WTC11 (cell line): ENCODE data around the gene KBTBD13.

Source experiments
- ESRRA ChIP-seq: sonication (generic); formaldehyde crosslinking; IDR thresholded peaks from 2 replicates; pipeline ENCODE4 v1.8.1; 2022; ENCODE audit warnings: mild to moderate bottlenecking, missing genetic modification reagents, borderline replicate concordance
- JUN ChIP-seq: sonication (generic); formaldehyde crosslinking; IDR thresholded peaks from 2 replicates; pipeline ENCODE4 v1.8.0; 2023; ENCODE audit warnings: mild to moderate bottlenecking, missing genetic modification reagents
- MLX ChIP-seq: sonication (generic); formaldehyde crosslinking; IDR thresholded peaks from 2 replicates; pipeline ENCODE4 v1.8.1; 2023; ENCODE audit warnings: mild to moderate bottlenecking, missing genetic modification reagents, moderate library complexity

GRCh38 chr15:65042776-65043327 is 33.7 kb upstream of the KBTBD13 start:
- no peak for TF ChIP-seq ESRRA
- no peak for TF ChIP-seq JUN (CRISPR knock-in tag)
- no peak for TF ChIP-seq MLX (CRISPR knock-in tag)
